ENCODE measurements around the gene MIOX. TPM values are rescaled to one million over a fixed set of nuclear protein-coding genes. Genes with fewer than 3 reads are reported as not detected.
A peak's percentile ranks its signal among the peaks of the same experiment; 100 is the strongest.

The MIOX gene
- total and polyA plus RNA-seq, 9 of the 15 experiments (the other 6 are each of a cell fraction or from before 2014, with no cell fraction given), result 0.08 TPM; not detected in 8

GRCh38 chr22:50485221-50486131 lies 1.2 kb upstream of the MIOX start (continued):
- no peak for TF ChIP-seq CBFB (CRISPR knock-in tag; IDR thresholded peaks at IDR 0.05)
- no peak for TF ChIP-seq DMBX1 (CRISPR knock-in tag; IDR thresholded peaks at IDR 0.05; ENCODE audit: borderline replicate concordance)
- TF ChIP-seq NKRF (IDR thresholded peaks at IDR 0.05; ENCODE audit: borderline replicate concordance), result no peak
- TF ChIP-seq ZBED1 (IDR thresholded peaks at IDR 0.05), result no peak
- TF ChIP-seq PCBP2 (IDR thresholded peaks at IDR 0.05; ENCODE audit: low read depth, low read length, poor library complexity, severe bottlenecking), result no peak
- no peak for TF ChIP-seq HMGN3 (IDR thresholded peaks at IDR 0.05; ENCODE audit: borderline replicate concordance, extremely low read depth, insufficient read length, low read depth, low read length)
- peak; percentile 43; the same call in 1 of the 2 replicates for TF ChIP-seq CBFA2T2 (conservative IDR thresholded peaks at IDR 0.05)
- no peak for TF ChIP-seq COPS2 (conservative IDR thresholded peaks at IDR 0.05)
- TF ChIP-seq PRPF4 (IDR thresholded peaks at IDR 0.05; ENCODE audit: insufficient read depth, low read depth, low read length, poor library complexity, severe bottlenecking), result no peak
- TF ChIP-seq CXXC5 (CRISPR knock-in tag; IDR thresholded peaks at IDR 0.05), result 0 out of 2 replicates have a peak, but pooled peaks have one; percentile 23
- no peak for TF ChIP-seq XRCC5 (IDR thresholded peaks at IDR 0.05; ENCODE audit: low read depth, low read length)
- no peak for TF ChIP-seq CREBBP (IDR thresholded peaks at IDR 0.05; ENCODE audit: low read depth, low read length)
- TF ChIP-seq ZNF280A (IDR thresholded peaks at IDR 0.05; ENCODE audit: low read depth, partially characterized antibody), result no peak
- TF ChIP-seq L3MBTL2 (IDR thresholded peaks at IDR 0.05), result peak; percentile 84; the same call in 1 of the 2 replicates
- no peak for TF ChIP-seq NELFE (IDR thresholded peaks at IDR 0.05; ENCODE audit: insufficient read depth, insufficient read length)
- TF ChIP-seq PKNOX1 (IDR thresholded peaks at IDR 0.05), result no peak
- no peak for TF ChIP-seq MYBL2 (IDR thresholded peaks at IDR 0.05; ENCODE audit: low read depth)
- TF ChIP-seq MYBL2 (CRISPR knock-in tag; IDR thresholded peaks at IDR 0.05; ENCODE audit: borderline replicate concordance), result no peak
- TF ChIP-seq POLR2B (IDR thresholded peaks at IDR 0.05; ENCODE audit: low read depth, partially characterized antibody), result peak; percentile 62
- TF ChIP-seq KDM5B (IDR thresholded peaks at IDR 0.05; ENCODE audit: insufficient replicate concordance, low read depth, low read length), result peak; percentile 28
- TF ChIP-seq NCOA4 (IDR thresholded peaks at IDR 0.05; ENCODE audit: partially characterized antibody), result no peak
